CD8-positive, alpha-beta memory T cell (primary cell): ENCODE measurements around the gene CACHD1. TPM values are rescaled to one million over a fixed set of nuclear protein-coding genes. Genes with fewer than 3 reads are reported as not detected.

Experiments used
- CTCF ChIA-PET: fragments of 350-600 bp; sonication (Branson Sonifier 250); formaldehyde crosslinking; loops from one replicate; lab custom pipeline; 2021; ENCODE audit warnings: antibody characterized with exemption; lab: Charles Lee
- POLR2A ChIA-PET: fragments of 350-600 bp; sonication (Branson Sonifier 250); formaldehyde crosslinking; loops from one replicate; lab custom pipeline; 2021; ENCODE audit warnings: antibody characterized with exemption; lab: Charles Lee
- DNase-seq, 5 donors: peaks; one replicate each; pipeline versions ENCODE4 v3.0.0 to v3.0.0-alpha.2; 2020 to 2022; ENCODE audit warnings: mixed read lengths in 1 of 5
- H3K27ac ChIP-seq: one replicate; pipeline ENCODE4 v1.7.0; 2013; ENCODE audit warnings: low read depth, mild to moderate bottlenecking, low read length, moderate library complexity
- H3K27me3 ChIP-seq: 2 replicates; pipeline ENCODE4 v1.7.0; 2013; ENCODE audit warnings: low read length, mild to moderate bottlenecking; ENCODE audit not compliant: insufficient read depth, poor library complexity, severe bottlenecking
- H3K36me3 ChIP-seq: 2 replicates; pipeline ENCODE4 v1.7.0; 2013; ENCODE audit warnings: mild to moderate bottlenecking, low read length, moderate library complexity; ENCODE audit not compliant: insufficient read depth
- H3K4me1 ChIP-seq: 2 replicates; pipeline ENCODE4 v1.7.0; 2013; ENCODE audit warnings: mild to moderate bottlenecking, low read length, moderate library complexity; ENCODE audit not compliant: insufficient read depth
- H3K4me3 ChIP-seq: 2 replicates; pipeline ENCODE4 v1.7.0; 2013; ENCODE audit warnings: mild to moderate bottlenecking, low read length
- H3K9me3 ChIP-seq: 2 replicates; pipeline ENCODE4 v1.7.0; 2013; ENCODE audit warnings: mild to moderate bottlenecking, low read length
- H3K27ac Mint-ChIP-seq, 8 donors: one replicate each; pipeline ENCODE4 v1.8.0; 2020 to 2021; ENCODE audit warnings: mixed read lengths in 8 of 8, mild to moderate bottlenecking in 6 of 8, inconsistent platforms in 3 of 8, moderate library complexity in 3 of 8
- H3K27me3 Mint-ChIP-seq, 2 donors: one replicate each; pipeline ENCODE4 v1.8.0; 2020 to 2021; ENCODE audit warnings: mixed read lengths in 2 of 2, mild to moderate bottlenecking in 1 of 2, moderate library complexity in 1 of 2
- H3K36me3 Mint-ChIP-seq, 3 donors: one replicate each; pipeline ENCODE4 v1.8.0; 2020 to 2021; ENCODE audit warnings: mixed read lengths in 3 of 3, inconsistent platforms in 1 of 3, mild to moderate bottlenecking in 1 of 3
- H3K4me1 Mint-ChIP-seq, 3 donors: one replicate each; pipeline ENCODE4 v1.8.0; 2020 to 2021; ENCODE audit warnings: mixed read lengths in 3 of 3, inconsistent platforms in 1 of 3, mild to moderate bottlenecking in 1 of 3
- H3K4me3 Mint-ChIP-seq, 7 donors: one replicate each; pipeline ENCODE4 v1.8.0; 2020 to 2021; ENCODE audit warnings: mixed read lengths in 7 of 7, mild to moderate bottlenecking in 6 of 7, moderate library complexity in 4 of 7, inconsistent platforms in 2 of 7
- H3K9me3 Mint-ChIP-seq, 5 donors: one replicate each; pipeline ENCODE4 v1.8.0; 2020 to 2022; ENCODE audit warnings: mixed read lengths in 5 of 5, mild to moderate bottlenecking in 3 of 5, moderate library complexity in 2 of 5, inconsistent platforms in 1 of 5
- polyA plus RNA-seq: library from polyadenylated mRNA; unstranded; fragments of 300-500 nt; fragmentation: Illumina TruSeq; gene quantifications from one replicate; pipeline ENCODE4 v1.2.3, GENCODE V29; 2021
- total RNA-seq, 2 experiments: library from RNA; stranded (reverse); gene quantifications; one replicate each; pipeline ENCODE4 v1.2.3, GENCODE V29; 2021

The CACHD1 gene
- total and polyA plus RNA-seq, 3 experiments from 2014 or later, result 0.35 TPM; not detected in 1

GRCh38 chr1:64474133-64474532, 4.2 kb downstream of the CACHD1 start:
- Mint-ChIP-seq H3K36me3 (peaks cover 0 to 4% (median 0%) of the 10 kb centered on the region in 3 donors), H3K4me1 (peaks cover 11 to 16% (median 13%) of the 10 kb centered on the region in 3 donors), H3K4me3 (no peak overlapping the region), H3K27me3 (peaks cover 26 to 60% of the 10 kb centered on the region in 2 donors), H3K27ac (peak overlapping the region in 1 of 8 donors; percentile 65), H3K9me3 (no peaks in the 10 kb centered on the region)
- Histone ChIP-seq H3K4me1 (no peaks in the 10 kb centered on the region), H3K4me3 (no peak overlapping the region), H3K27me3 (no peaks in the 10 kb centered on the region), H3K36me3 (no peaks in the 10 kb centered on the region), H3K27ac (no peak overlapping the region), H3K9me3 (no peaks in the 10 kb centered on the region)
- no peak for DNase-seq
- POLR2A ChIA-PET, result no interaction called here
- CTCF ChIA-PET, result no interaction called here

DNA sequence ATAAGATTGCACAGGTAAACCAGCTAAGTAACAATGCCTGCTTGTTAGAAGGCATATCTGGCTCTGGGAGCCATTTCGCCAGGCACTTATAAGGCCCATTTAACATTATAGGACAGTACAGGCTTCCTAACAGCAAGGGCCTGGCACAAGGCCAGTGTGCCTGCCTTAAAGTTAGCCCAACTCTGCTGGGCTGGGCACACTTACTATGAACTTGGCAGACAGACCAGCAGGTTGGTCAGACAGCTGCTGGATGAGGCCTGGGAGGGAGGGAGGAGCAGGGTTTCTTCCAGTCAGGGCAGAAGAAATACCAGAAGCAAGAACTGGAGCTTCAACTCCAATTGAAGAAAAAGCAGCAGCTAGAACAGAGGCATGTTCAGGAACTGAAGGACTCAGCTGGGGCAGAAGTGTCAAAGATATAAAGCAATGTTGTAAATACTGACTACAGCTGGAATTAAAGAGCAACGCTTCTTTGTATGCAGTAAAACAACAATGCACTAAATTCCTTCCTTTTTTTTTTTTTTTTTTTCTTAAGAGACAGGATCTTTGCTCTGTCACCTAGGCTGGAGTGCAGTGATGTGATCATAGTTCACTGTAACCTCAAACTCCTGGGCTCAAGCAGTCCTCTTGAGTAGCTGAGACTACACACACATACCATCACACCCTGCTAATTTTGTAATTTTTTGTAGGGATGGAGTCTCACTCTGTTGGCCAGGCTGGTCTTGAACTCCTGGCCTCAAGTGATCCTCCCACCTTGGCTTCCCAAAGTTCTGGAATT, 4.9 kb downstream of the CACHD1 start:
- POLR2A ChIA-PET, result no interaction called here
- peaks cover 8 to 13% (median 11%) of the 10 kb centered on the region in 3 donors for H3K4me1 Mint-ChIP-seq
- no peak overlapping the region for H3K27ac Mint-ChIP-seq
- peaks cover 22 to 55% of the 10 kb centered on the region in 2 donors for H3K27me3 Mint-ChIP-seq
- Histone ChIP-seq H3K27me3 (no peaks in the 10 kb centered on the region), H3K27ac (no peak overlapping the region), H3K4me1 (no peaks in the 10 kb centered on the region), H3K9me3 (no peaks in the 10 kb centered on the region), H3K36me3 (no peaks in the 10 kb centered on the region), H3K4me3 (no peak overlapping the region)
- H3K4me3 Mint-ChIP-seq, result no peak overlapping the region
- CTCF ChIA-PET, result no interaction called here
- peaks cover 0 to 4% (median 0%) of the 10 kb centered on the region in 3 donors for H3K36me3 Mint-ChIP-seq
- H3K9me3 Mint-ChIP-seq, result no peaks in the 10 kb centered on the region
- no peak for DNase-seq

GRCh38 chr1:64476251-64476952, 6.5 kb downstream of the CACHD1 start:
- Histone ChIP-seq H3K36me3 (no peaks in the 10 kb centered on the region), H3K27ac (no peak overlapping the region), H3K9me3 (no peaks in the 10 kb centered on the region), H3K4me3 (no peak overlapping the region), H3K27me3 (no peaks in the 10 kb centered on the region), H3K4me1 (no peaks in the 10 kb centered on the region)
- Mint-ChIP-seq H3K27ac (peak overlapping the region in 1 of 8 donors; percentile 7), H3K36me3 (peaks cover 0 to 4% (median 0%) of the 10 kb centered on the region in 3 donors), H3K4me1 (peaks cover 4 to 6% (median 4%) of the 10 kb centered on the region in 3 donors), H3K4me3 (no peak overlapping the region), H3K27me3 (peaks cover 19 to 48% of the 10 kb centered on the region in 2 donors), H3K9me3 (no peaks in the 10 kb centered on the region)
- ChIA-PET CTCF (no interaction called here), POLR2A (no interaction called here)
- no peak for DNase-seq

GRCh38 chr1:64478594-64479470, 8.9 kb downstream of the CACHD1 start:
- Histone ChIP-seq H3K36me3 (no peaks in the 10 kb centered on the region), H3K9me3 (no peaks in the 10 kb centered on the region), H3K27me3 (no peaks in the 10 kb centered on the region), H3K27ac (no peak overlapping the region), H3K4me1 (no peaks in the 10 kb centered on the region), H3K4me3 (no peak overlapping the region)
- POLR2A ChIA-PET, result no interaction called here
- no peaks in the 10 kb centered on the region for H3K4me1 Mint-ChIP-seq
- no peak overlapping the region for H3K27ac Mint-ChIP-seq
- peaks cover 12 to 29% of the 10 kb centered on the region in 2 donors for H3K27me3 Mint-ChIP-seq
- no peak for DNase-seq
- H3K4me3 Mint-ChIP-seq, result no peak overlapping the region
- H3K9me3 Mint-ChIP-seq, result no peaks in the 10 kb centered on the region
- CTCF ChIA-PET, result no interaction called here
- no peaks in the 10 kb centered on the region for H3K36me3 Mint-ChIP-seq

GRCh38 chr1:64479874-64480273, 9.9 kb downstream of the CACHD1 start:
- no peak overlapping the region for H3K27ac ChIP-seq
- H3K9me3 ChIP-seq, result no peaks in the 10 kb centered on the region
- ChIA-PET POLR2A (no interaction called here), CTCF (no interaction called here)
- Mint-ChIP-seq H3K27me3 (peaks cover 16 to 24% of the 10 kb centered on the region in 2 donors), H3K36me3 (no peaks in the 10 kb centered on the region), H3K27ac (no peak overlapping the region), H3K4me3 (no peak overlapping the region), H3K9me3 (no peaks in the 10 kb centered on the region), H3K4me1 (no peaks in the 10 kb centered on the region)
- no peaks in the 10 kb centered on the region for H3K27me3 ChIP-seq
- H3K4me1 ChIP-seq, result no peaks in the 10 kb centered on the region
- no peak for DNase-seq
- H3K36me3 ChIP-seq, result no peaks in the 10 kb centered on the region
- no peak overlapping the region for H3K4me3 ChIP-seq

GRCh38 chr1:64480999-64481772, 11.3 kb downstream of the CACHD1 start:
- no peaks in the 10 kb centered on the region for H3K9me3 ChIP-seq
- H3K4me1 ChIP-seq, result no peaks in the 10 kb centered on the region
- no peak overlapping the region for H3K4me3 ChIP-seq
- DNase-seq, result no peak
- H3K9me3 Mint-ChIP-seq, result no peaks in the 10 kb centered on the region
- no peak overlapping the region for H3K4me3 Mint-ChIP-seq
- H3K36me3 Mint-ChIP-seq, result no peaks in the 10 kb centered on the region
- no peak overlapping the region for H3K27ac Mint-ChIP-seq
- ChIA-PET POLR2A (interaction anchor here (0.6 kb wide), 1 partner anchor 8 kb away, joined by 10 read pairs; no protein-coding TSS in a partner anchor), CTCF (no interaction called here)
- H3K27me3 ChIP-seq, result no peaks in the 10 kb centered on the region
- no peaks in the 10 kb centered on the region for H3K4me1 Mint-ChIP-seq
- peaks cover 16 to 34% of the 10 kb centered on the region in 2 donors for H3K27me3 Mint-ChIP-seq
- no peak overlapping the region for H3K27ac ChIP-seq
- H3K36me3 ChIP-seq, result no peaks in the 10 kb centered on the region

DNA sequence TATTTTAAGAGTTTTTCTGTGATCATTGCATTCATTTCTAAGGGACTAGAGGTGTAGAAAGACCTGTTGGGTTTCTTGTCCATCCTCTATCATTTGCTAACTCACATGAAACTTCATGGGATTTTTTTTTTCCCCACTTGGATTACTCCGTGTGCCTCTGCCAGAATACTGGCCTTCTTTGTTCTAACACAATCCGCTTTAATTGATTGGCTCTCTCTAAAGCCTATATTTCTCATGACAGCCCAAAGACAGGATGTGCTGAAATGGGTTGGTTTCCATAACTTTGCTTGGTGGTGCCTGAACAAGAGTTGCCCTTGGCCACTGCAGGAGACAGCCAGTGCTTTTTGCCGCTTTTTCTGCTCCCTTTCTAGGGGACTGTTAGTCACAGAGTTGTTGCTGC, 12.2 kb downstream of the CACHD1 start:
- Histone ChIP-seq H3K27ac (no peak overlapping the region), H3K9me3 (no peaks in the 10 kb centered on the region), H3K27me3 (no peaks in the 10 kb centered on the region), H3K4me3 (no peak overlapping the region), H3K36me3 (no peaks in the 10 kb centered on the region), H3K4me1 (no peaks in the 10 kb centered on the region)
- Mint-ChIP-seq H3K4me3 (no peak overlapping the region), H3K27me3 (peaks cover 11 to 29% of the 10 kb centered on the region in 2 donors), H3K36me3 (no peaks in the 10 kb centered on the region), H3K4me1 (no peaks in the 10 kb centered on the region), H3K27ac (no peak overlapping the region), H3K9me3 (no peaks in the 10 kb centered on the region)
- POLR2A ChIA-PET, result no interaction called here
- no peak for DNase-seq
- CTCF ChIA-PET, result no interaction called here
